ENCODE data around the gene UBE4B.
A peak's percentile ranks its signal among the peaks of the same experiment; 100 is the strongest.
"Not testable (repeated sequence)": the region's sequence is repeated elsewhere in the genome, so short reads cannot be mapped to it uniquely, and the experiment has no call there.

The UBE4B gene

GRCh38 chr1:10032590-10033358 lies at the start of gene UBE4B:
Gene UBE4B, plus strand, starts transcription at chr1:10032958. Its CDS starts 713 bp downstream, at chr1:10033671.
- Histone ChIP-seq H3K27ac (ENCODE audit: low read length) (peak within 1 kb of the TSS; percentile 10), H3K27me3 (ENCODE audit: control insufficient read depth, insufficient read depth, low read length) (no peaks in the 10 kb centered on the region), H3K9me3 (ENCODE audit: control insufficient read depth, insufficient read depth, low read length) (no peaks in the 10 kb centered on the region), H3K4me3 (ENCODE audit: low read length) (peak within 1 kb of the TSS; percentile 60; the same call in 1 of the 2 replicates), H3K4me1 (ENCODE audit: control insufficient read depth, insufficient read depth, low read length) (no peaks in the 10 kb centered on the region), H3K36me3 (ENCODE audit: control insufficient read depth, insufficient read depth, low read length) (no peaks in the 10 kb centered on the region)
- peak; percentile 93 for DNase-seq (ENCODE audit: low read depth, low spot score)
- no CpG with 5 or more reads among the region's 73 CpGs for WGBS (ENCODE audit: insufficient coverage, insufficient read length)

GRCh38 chr1:9984253-9984652 lies 48.5 kb upstream of the UBE4B start:
- Histone ChIP-seq H3K4me3 (ENCODE audit: low read length) (no peak overlapping the region), H3K36me3 (ENCODE audit: control insufficient read depth, insufficient read depth, low read length) (no peaks in the 10 kb centered on the region), H3K27me3 (ENCODE audit: control insufficient read depth, insufficient read depth, low read length) (no peaks in the 10 kb centered on the region), H3K4me1 (ENCODE audit: control insufficient read depth, insufficient read depth, low read length) (no peaks in the 10 kb centered on the region), H3K27ac (ENCODE audit: low read length) (no peak overlapping the region), H3K9me3 (ENCODE audit: control insufficient read depth, insufficient read depth, low read length) (no peaks in the 10 kb centered on the region)
- DNase-seq (ENCODE audit: low read depth, low spot score), result no peak
- WGBS (ENCODE audit: insufficient coverage, insufficient read length), result no CpG with 5 or more reads among the region's 5 CpGs

- Histone ChIP-seq H3K27ac (ENCODE audit: low read length) (no peak overlapping the region), H3K4me3 (ENCODE audit: low read length) (no peak overlapping the region), H3K36me3 (ENCODE audit: control insufficient read depth, insufficient read depth, low read length) (no peaks in the 10 kb centered on the region), H3K4me1 (ENCODE audit: control insufficient read depth, insufficient read depth, low read length) (no peaks in the 10 kb centered on the region), H3K27me3 (ENCODE audit: control insufficient read depth, insufficient read depth, low read length) (no peaks in the 10 kb centered on the region), H3K9me3 (ENCODE audit: control insufficient read depth, insufficient read depth, low read length) (no peaks in the 10 kb centered on the region)
- DNase-seq (ENCODE audit: low read depth, low spot score), result no peak
- no CpG with 5 or more reads among the region's 6 CpGs for WGBS (ENCODE audit: insufficient coverage, insufficient read length)
These were observed 47.8 kb upstream of the UBE4B start for GRCh38 chr1:9985001-9985400.

- no peaks in the 10 kb centered on the region for H3K9me3 ChIP-seq (ENCODE audit: control insufficient read depth, insufficient read depth, low read length)
- H3K27me3 ChIP-seq (ENCODE audit: control insufficient read depth, insufficient read depth, low read length), result no peaks in the 10 kb centered on the region
- H3K27ac ChIP-seq (ENCODE audit: low read length), result no peak overlapping the region
- no peaks in the 10 kb centered on the region for H3K4me1 ChIP-seq (ENCODE audit: control insufficient read depth, insufficient read depth, low read length)
- H3K4me3 ChIP-seq (ENCODE audit: low read length), result no peak overlapping the region
- no CpG with 5 or more reads among the region's 5 CpGs for WGBS (ENCODE audit: insufficient coverage, insufficient read length)
- no peak for DNase-seq (ENCODE audit: low read depth, low spot score)
- H3K36me3 ChIP-seq (ENCODE audit: control insufficient read depth, insufficient read depth, low read length), result no peaks in the 10 kb centered on the region
These were observed 43.0 kb upstream of the UBE4B start for GRCh38 chr1:9989773-9990172.

GRCh38 chr1:9990944-9991343 lies 41.8 kb upstream of the UBE4B start:
- WGBS (ENCODE audit: insufficient coverage, insufficient read length), result no CpG with 5 or more reads among the region's 2 CpGs
- H3K27me3 ChIP-seq (ENCODE audit: control insufficient read depth, insufficient read depth, low read length), result no peaks in the 10 kb centered on the region
- DNase-seq (ENCODE audit: low read depth, low spot score), result no peak
- no peak overlapping the region for H3K4me3 ChIP-seq (ENCODE audit: low read length)
- H3K36me3 ChIP-seq (ENCODE audit: control insufficient read depth, insufficient read depth, low read length), result no peaks in the 10 kb centered on the region
- no peak overlapping the region for H3K27ac ChIP-seq (ENCODE audit: low read length)
- H3K4me1 ChIP-seq (ENCODE audit: control insufficient read depth, insufficient read depth, low read length), result no peaks in the 10 kb centered on the region
- no peaks in the 10 kb centered on the region for H3K9me3 ChIP-seq (ENCODE audit: control insufficient read depth, insufficient read depth, low read length)

- no peaks in the 10 kb centered on the region for H3K4me1 ChIP-seq (ENCODE audit: control insufficient read depth, insufficient read depth, low read length)
- H3K36me3 ChIP-seq (ENCODE audit: control insufficient read depth, insufficient read depth, low read length), result no peaks in the 10 kb centered on the region
- no peaks in the 10 kb centered on the region for H3K9me3 ChIP-seq (ENCODE audit: control insufficient read depth, insufficient read depth, low read length)
- DNase-seq (ENCODE audit: low read depth, low spot score), result no peak
- H3K27me3 ChIP-seq (ENCODE audit: control insufficient read depth, insufficient read depth, low read length), result peaks cover 9% of the 10 kb centered on the region
- H3K27ac ChIP-seq (ENCODE audit: low read length), result no peak overlapping the region
- no CpG with 5 or more reads among the region's 5 CpGs for WGBS (ENCODE audit: insufficient coverage, insufficient read length)
- H3K4me3 ChIP-seq (ENCODE audit: low read length), result no peak overlapping the region
These were observed 39.8 kb upstream of the UBE4B start for GRCh38 chr1:9992910-9993309.

- H3K4me3 ChIP-seq (ENCODE audit: low read length), result no peak overlapping the region
- H3K4me1 ChIP-seq (ENCODE audit: control insufficient read depth, insufficient read depth, low read length), result no peaks in the 10 kb centered on the region
- no peak overlapping the region for H3K27ac ChIP-seq (ENCODE audit: low read length)
- no peak for DNase-seq (ENCODE audit: low read depth, low spot score)
- peaks cover 10% of the 10 kb centered on the region for H3K27me3 ChIP-seq (ENCODE audit: control insufficient read depth, insufficient read depth, low read length)
- H3K36me3 ChIP-seq (ENCODE audit: control insufficient read depth, insufficient read depth, low read length), result no peaks in the 10 kb centered on the region
- no CpG with 5 or more reads among the region's 7 CpGs for WGBS (ENCODE audit: insufficient coverage, insufficient read length)
- H3K9me3 ChIP-seq (ENCODE audit: control insufficient read depth, insufficient read depth, low read length), result no peaks in the 10 kb centered on the region
These were observed 39.1 kb upstream of the UBE4B start for GRCh38 chr1:9993561-9994075.

GRCh38 chr1:9996624-9997582 lies 35.9 kb upstream of the UBE4B start, which contains the start of gene RBP7:
Gene RBP7, plus strand, starts transcription at chr1:9997228. Its CDS starts 31 bp downstream, at chr1:9997259.
- WGBS (ENCODE audit: insufficient coverage, insufficient read length), result no CpG with 5 or more reads among the region's 71 CpGs
- no peaks in the 10 kb centered on the region for H3K4me1 ChIP-seq (ENCODE audit: control insufficient read depth, insufficient read depth, low read length)
- no peaks in the 10 kb centered on the region for H3K9me3 ChIP-seq (ENCODE audit: control insufficient read depth, insufficient read depth, low read length)
- DNase-seq (ENCODE audit: low read depth, low spot score), result no peak
- no peaks in the 10 kb centered on the region for H3K36me3 ChIP-seq (ENCODE audit: control insufficient read depth, insufficient read depth, low read length)
- H3K4me3 ChIP-seq (ENCODE audit: low read length), result peak within 1 kb of the TSS; percentile 66; the same call in 1 of the 2 replicates
- no peak within 1 kb of the TSS for H3K27ac ChIP-seq (ENCODE audit: low read length)
- peaks cover 14% of the 10 kb centered on the region for H3K27me3 ChIP-seq (ENCODE audit: control insufficient read depth, insufficient read depth, low read length)

- no peaks in the 10 kb centered on the region; the same call in 1 of the 2 replicates for H3K4me1 ChIP-seq (ENCODE audit: control insufficient read depth, insufficient read depth, low read length)
These were observed 31.6 kb upstream of the UBE4B start for GRCh38 chr1:10001016-10001665.

GRCh38 chr1:10005248-10005647 lies 27.5 kb upstream of the UBE4B start:
- not testable (repeated sequence) for H3K27ac ChIP-seq (ENCODE audit: low read length); DNase-seq (ENCODE audit: low read depth, low spot score); H3K9me3 ChIP-seq (ENCODE audit: control insufficient read depth, insufficient read depth, low read length); H3K36me3 ChIP-seq (ENCODE audit: control insufficient read depth, insufficient read depth, low read length); H3K4me1 ChIP-seq (ENCODE audit: control insufficient read depth, insufficient read depth, low read length); H3K27me3 ChIP-seq (ENCODE audit: control insufficient read depth, insufficient read depth, low read length); H3K4me3 ChIP-seq (ENCODE audit: low read length)
- no CpG with 5 or more reads among the region's 8 CpGs for WGBS (ENCODE audit: insufficient coverage, insufficient read length)

More at GRCh38 chr1:10001016-10001665, 31.6 kb upstream of the UBE4B start:
- Histone ChIP-seq H3K27me3 (ENCODE audit: control insufficient read depth, insufficient read depth, low read length) (peaks cover 14% of the 10 kb centered on the region), H3K9me3 (ENCODE audit: control insufficient read depth, insufficient read depth, low read length) (no peaks in the 10 kb centered on the region), H3K4me3 (ENCODE audit: low read length) (no peak overlapping the region), H3K36me3 (ENCODE audit: control insufficient read depth, insufficient read depth, low read length) (no peaks in the 10 kb centered on the region), H3K27ac (ENCODE audit: low read length) (no peak overlapping the region)
- DNase-seq (ENCODE audit: low read depth, low spot score), result no peak
- no CpG with 5 or more reads among the region's 8 CpGs for WGBS (ENCODE audit: insufficient coverage, insufficient read length)
